ENCODE measurements around the gene PDZD8.
A peak's percentile ranks its signal among the peaks of the same experiment; 100 is the strongest.
"Not testable (repeated sequence)": the region's sequence is repeated elsewhere in the genome, so short reads cannot be mapped to it uniquely, and the experiment has no call there.

PDZD8 gene

DNA sequence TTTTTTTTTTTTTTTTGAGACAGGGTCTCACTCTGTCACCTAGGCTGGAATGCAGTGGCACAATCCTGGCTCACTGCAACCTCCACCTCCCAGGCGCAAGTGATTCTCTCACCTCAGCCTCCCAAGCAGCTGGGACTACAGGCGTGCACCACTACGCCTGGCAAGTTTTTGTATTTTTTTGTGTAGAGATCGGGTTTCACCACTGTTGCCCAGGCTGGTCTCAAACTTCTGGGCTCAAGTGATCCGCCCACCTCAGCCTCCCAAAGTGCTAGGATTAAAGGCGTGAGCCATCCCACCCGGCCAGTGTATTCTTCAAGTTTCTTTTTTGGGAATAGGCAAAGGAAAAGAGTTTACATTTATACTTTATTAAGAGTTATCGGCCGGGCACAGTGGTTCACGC is 84.4 kb downstream of the PDZD8 start:
- not testable (repeated sequence) for DNase-seq

DNA sequence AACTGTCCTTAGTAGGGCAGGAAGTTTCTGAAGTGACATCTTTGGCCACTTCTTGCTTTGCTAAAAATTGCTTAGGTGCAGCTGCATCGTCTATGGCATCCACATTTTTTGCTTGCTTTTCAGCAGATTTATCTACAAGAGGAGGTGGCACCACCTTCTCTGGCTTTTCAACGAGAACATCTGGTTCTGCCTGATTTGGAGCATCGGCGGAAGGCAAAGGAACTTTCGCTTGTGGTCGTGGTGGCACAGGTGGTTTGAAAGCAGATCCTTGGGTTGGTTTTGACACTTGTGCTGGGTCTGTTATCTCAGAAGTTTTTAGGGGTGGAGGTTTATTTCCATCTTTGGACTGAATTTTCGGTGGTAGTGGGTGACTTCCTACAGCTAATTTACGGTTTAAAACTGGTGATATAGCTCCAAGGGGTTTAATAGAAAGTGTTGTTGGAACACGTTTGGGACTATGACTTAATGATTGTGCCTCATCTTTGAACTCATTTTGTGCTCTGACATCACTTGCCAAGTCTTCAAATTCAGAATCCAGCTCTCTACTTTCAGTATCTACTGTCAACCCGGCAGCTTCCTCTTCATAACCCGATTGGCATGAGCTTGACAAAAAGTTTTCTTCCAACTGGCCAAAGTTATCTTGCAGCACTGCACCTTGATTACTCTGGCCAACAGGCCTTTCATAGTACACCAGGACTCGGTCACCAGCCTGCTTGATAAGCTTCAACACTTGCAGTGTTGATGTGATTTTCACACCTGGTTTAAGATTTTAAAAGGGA is 90.3 kb downstream of the PDZD8 start:
- DNase-seq = no peak

DNA sequence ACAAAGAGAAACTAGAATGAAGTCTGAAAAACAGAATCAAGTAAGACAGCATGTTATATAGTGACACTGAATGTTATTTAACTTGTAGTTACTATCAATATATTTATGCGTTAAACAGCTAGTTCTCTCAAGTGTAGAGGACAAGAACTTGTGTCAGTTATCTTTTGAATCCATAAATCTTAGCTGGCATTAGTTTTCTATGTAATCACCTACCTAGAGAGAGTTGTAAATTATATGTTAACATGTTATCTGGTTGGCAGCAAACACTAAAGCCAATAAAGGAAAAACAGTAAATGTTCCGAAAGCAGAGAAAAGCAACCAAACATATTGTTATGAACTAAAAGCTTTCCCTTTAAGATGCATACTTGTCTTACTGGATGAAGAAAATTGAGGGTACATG is 97.6 kb downstream of the PDZD8 start:
- no peak for DNase-seq

DNA sequence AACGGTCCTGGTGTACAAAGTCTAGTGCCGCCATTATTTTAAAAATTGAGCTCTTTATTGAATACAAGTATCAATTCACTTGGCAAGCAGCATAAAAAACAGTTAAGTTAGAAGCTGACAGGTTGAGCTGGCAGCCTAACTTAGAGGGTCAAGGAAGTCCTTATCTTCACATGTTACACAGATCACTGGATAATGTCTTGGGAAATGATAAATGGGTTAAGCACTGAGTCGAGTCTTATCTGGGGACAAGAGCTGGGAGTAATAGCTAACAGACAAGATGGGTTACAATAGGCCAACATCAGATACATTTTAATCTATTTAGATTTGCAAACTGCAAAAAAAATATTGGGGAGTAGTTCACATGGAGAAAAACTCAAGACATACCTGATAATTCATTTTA is 100.1 kb downstream of the PDZD8 start:
- DNase-seq = no peak

DNA sequence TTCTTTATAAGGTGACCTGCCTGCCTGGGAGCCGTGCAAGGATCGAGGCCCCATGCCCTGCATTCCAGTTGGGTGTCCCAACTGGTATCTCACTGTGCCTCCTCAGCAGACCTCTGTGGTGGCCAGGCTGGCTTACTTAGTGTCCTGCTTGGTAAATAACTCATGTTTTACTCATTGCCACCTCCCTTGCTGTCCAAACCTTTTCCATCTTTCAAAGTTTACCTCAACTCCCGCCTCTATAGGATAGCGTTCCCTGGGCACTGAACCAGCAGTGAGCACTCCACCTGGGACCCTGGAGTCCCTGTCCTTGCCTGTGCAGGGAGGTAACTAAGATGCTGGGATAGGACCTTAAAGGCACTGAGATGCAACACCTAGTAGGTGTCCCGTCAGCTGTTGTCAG is 100.7 kb downstream of the PDZD8 start:
- no peak for DNase-seq

DNA sequence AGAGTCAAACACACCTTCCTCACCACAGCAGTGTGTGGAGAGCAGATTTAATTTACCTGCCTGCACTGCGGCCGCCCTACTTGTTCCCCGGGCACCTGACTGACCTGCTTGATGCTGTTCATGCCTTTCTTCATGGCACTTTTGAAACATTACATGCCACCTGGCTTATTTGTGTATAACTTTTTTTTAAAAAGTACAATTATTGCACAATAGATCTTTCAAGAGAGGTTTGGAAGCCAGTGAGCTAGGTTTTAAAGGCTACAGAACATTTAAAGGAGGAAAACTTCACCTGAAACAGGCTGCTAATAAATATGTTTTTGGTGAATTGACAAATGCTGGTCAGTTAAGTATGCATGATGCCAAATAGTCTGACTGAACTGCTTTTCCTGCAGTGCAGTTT is 101.3 kb downstream of the PDZD8 start:
- no peak for DNase-seq

DNA sequence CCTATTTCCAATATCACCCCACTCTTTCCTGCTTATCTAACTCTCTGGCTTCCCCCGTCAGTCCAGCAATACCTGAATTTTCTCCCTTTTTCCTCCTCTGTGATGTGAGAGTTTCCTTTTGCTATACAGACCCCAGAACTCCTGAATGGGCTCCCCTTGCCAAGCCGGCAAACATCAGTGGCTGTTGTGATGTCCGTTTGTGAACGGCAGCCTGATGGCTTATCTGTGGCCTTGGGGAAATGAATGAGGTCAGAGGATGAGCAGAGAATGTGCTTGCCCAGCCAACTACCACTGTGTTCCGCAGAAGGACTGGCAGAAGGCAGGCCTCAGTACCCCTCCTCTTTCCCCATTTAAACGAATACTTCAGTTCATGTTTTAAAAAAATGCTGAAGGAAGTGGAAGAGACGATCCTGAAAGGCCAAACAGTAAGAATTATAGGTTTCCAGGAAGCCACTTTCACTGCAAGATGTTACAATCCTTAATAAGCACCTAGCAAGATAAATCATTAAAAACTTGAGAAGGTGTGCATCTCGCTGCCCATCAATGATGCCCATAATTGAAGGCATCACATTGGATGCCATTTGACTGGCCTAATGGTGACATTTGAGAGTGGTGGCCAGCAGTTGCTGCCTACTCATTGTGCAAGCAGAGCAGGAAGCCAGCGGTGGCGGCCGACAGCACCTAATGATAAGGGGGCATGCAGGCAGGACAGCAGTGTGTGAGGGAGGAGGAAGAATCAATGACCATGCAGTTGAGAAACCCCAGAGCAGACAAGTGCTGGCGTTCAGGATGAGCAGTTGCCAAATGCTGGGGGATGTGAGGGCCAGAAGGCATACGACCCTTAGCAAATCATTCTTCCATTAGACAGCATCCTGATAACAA is 102.8 kb downstream of the PDZD8 start:
- no peak for DNase-seq

DNA sequence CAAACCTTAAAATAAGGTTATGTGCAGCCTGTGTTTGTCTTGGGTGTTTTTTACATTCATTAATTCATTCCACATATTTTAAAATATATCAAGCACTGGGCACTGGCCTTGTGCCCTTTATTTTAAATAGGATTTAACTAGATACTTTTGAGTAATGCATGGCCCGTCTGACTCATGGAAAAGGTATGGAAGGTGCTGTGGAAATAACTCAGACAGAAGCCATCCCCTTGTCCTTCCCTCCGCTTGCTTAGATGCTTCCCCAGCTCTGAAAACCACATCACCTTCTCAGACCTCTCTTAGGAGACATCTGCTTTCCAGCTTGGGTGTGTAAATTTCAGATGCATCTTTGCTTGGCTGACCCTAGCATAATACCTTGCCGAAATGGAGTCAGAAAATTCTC is 103.8 kb downstream of the PDZD8 start:
- DNase-seq = peak; percentile 13

DNA sequence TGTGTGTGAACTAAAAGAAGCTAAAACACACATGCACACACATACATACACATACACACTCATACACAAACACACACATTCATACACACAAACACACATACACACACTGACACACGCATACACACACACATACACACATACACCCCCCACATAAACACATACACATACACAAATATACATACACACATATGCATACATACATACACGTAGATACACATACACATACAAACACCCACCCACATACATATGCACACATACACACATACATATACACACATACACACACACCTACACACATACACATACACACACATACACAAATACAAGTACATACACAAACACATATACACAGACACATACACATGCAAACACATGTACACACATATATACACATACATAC is 106.3 kb downstream of the PDZD8 start:
- DNase-seq = no peak

DNA sequence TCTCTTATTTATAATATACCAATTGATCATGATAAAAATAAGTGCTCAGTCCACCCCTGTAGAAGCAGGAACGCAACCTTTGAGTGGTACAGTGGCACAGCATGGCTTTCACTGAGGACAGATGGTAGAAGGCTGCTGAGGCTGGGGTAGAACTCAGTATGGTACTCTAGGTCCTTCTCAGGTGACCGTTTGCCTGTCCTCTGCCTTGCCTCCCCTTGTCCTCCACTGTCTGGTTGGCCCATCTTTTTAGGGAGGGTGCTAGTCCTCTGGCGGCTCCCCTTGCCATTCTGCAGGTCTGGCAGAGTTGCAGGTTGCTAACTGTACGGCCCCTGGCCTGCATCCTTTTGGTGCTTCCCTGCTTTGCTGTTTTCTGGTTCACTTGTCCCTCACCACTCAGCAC is 107.0 kb downstream of the PDZD8 start:
- DNase-seq = no peak

DNA sequence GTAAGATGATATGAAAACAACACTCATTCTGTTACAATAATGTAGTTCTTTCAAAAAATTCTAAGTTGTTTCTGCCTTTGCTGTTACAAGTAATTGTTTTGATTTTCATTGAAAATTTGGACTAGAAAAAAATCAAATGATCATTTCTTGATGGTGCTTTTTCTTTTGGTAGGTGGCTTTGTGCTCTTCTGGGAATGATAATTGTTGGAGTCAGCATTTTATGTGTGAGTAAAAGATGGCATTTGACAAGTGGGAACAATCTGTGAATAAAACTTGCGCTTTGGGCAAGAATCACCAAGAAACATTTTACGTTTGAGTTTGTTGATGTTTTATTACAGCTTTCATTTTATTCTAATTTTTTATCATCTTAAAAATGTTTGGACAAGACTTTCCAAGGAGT is 108.4 kb downstream of the PDZD8 start:
- DNase-seq = no peak

DNA sequence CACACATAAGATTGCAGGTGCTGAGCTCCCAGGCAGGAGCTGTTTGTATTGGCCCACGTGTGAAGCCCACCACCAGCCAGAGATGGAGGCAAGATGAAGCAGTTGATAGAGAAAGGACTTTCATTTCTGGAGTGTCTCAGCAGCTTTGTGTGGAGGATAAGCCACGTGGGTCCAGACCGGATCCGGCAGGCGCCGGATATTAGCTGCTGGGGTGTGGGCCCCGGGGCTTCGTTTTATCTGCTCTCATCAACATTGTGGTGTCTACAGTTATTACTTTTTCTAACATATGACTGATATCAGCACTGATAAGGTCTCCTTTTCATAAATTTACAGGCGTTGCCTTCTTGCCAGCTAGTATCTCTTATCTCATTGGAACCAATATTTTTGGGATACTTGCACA is 108.8 kb downstream of the PDZD8 start:
- no peak for DNase-seq

DNA sequence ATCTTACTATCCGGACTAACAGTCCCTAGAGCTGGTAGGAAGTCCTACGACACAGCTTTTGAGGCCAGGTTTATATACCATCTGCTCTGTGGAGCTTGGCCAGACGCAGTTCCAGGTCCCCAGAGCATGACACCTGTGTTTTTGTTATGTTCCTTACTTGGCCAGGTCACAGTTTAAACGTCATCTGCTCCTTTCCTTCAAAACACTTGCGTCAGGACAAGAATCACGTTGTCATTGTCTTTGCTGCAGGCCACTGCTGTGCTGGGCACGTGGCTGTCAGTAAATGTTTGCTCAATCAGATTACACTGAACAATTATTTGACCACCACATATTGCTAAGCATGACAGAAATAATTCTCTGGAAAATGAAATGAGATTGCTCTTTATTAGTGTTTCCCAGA is 110.5 kb downstream of the PDZD8 start:
- no peak for DNase-seq

DNA sequence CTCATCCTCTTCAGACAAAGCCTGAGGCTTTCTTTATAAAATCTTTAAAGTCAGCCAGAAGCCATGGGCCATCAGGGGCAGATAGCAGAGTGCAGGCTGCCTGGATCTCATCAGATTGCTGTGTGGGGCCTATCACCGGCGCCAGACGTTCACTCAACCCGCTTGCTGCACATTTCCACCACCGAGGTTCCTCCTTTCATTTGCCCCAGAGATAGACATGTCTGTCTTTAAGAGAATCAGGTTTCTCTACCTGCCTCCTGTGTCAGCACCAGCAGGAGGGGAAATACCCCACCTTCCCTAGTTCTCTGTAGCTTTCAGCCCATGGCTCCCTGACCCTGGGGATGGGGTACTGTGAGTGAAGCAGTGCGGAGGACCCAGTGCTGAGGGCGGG is 112.3 kb downstream of the PDZD8 start:
- no peak for DNase-seq

DNA sequence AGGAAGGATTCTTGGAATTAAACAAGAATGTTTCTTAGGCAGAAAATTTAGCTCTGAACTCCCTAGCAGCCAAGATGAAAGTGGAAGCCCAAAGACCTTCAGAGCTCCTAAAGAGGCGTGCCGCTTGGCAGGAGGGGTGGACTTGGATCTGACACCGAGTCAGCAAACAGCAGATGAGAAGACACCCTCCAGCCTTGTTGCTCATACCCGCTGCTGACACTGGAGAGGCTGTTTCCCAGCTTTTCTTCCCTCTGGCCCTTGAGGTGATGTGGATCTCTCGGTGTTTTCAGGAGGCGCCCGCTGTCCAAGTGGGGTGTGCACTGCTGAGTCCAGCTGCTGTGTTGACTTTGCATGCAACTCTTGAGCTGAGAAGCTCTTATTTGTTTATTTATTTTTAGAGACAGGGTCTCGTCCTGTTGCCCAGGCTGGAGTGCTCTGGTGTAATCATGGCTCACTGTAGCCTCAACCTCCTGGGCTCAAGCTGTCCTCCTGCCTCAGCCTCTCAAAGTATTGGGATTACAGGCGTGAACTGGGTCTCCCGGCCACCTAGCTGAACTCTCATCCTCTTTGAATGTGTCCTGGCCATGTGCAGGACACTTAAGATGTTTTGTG is 112.8 kb downstream of the PDZD8 start:
- DNase-seq = no peak

DNA sequence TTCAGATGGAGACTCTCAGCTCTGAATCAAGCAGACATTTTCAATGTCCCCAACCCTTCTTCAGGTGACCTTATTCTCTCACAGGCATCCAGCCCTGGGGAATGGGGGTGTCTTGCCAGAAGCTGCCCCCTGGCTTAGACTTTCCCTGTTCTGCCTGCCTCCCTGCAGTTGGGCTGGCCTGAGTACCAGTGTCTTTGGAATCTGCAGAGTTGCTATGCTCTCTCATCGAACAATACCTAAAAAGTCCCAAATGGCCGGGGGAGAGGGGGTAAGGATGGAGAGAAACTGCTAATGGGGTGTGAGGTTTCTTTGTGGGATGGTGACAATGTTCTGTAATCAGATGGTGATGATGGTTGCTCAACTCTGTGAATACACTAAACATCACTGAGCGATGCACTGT is 113.7 kb downstream of the PDZD8 start:
- no peak for DNase-seq

DNA sequence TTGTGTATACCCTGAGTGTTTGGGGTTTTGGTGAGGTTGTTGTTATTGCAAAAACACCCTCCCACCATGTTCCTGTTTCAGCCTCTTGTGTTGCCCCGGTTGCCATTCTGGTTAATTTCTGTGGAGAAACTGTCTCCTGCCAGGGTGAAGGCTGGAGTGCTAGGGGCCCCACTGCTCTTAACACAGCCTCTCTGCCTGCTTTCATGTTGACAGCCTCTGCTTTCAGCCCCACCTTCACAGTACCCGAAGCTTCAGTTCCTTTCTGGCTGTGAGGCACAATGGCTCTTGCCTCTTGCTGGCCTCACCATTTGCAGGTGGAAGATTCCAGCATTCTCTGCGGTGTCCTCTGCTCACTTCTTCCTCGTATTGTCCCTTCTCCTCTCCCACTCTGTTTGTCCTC is 115.2 kb downstream of the PDZD8 start:
- no peak for DNase-seq

DNA sequence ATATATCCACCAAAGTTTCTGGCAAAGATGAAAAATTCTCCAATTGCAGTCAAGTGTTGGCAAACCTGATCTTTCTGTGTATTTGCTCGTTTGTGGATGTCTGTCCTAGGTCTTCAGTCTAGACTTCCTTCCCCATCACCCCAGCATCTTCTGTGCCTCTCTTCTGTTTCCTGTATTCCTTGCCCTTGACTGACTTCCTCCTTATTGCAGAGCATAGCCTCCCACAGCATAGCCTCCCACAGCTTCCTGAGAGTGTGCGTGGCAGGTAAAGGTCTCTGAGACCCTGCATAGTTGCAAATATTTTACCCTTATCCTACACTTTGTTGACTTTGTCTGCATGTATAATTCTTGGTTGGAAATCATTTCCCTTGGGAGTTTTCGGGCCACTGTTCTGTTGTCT is 116.0 kb downstream of the PDZD8 start:
- no peak for DNase-seq

DNA sequence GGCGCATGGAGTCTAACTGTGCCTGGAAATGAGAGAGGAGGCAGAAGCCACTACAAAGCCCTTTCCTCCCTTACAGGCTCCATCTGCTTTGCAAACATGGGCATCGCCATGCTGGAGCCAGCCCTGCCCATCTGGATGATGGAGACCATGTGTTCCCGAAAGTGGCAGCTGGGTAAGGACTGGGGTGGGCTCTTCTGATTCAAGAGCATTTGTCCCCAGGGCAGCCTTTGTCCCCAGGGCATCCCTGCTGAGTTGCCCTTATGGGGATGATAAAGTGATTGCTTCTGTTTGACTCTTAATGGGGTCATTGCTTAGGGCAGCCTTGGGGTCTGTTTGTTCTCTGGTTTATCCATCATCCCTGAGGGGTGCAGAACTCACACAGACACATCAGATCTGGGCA is 117.5 kb downstream of the PDZD8 start:
- no peak for DNase-seq

DNA sequence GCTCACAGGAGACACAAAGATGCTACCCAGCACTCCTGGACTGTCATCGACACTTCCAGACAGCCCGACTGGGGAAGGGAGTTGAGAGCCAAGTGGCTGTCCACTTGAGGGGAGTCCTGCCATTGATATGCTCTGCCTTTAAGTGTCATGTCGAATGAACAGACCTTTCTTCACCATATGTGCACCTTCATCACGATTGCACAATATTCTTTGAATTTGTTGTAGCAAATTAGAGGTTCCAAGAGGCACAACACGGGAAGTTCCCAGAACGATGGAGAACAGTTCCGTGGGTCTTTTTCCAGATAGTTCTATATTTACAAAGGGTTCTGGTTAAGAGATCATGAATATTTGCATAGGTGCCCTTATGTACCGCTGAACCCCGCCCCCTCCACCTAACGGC is 118.3 kb downstream of the PDZD8 start:
- no peak for DNase-seq

DNA sequence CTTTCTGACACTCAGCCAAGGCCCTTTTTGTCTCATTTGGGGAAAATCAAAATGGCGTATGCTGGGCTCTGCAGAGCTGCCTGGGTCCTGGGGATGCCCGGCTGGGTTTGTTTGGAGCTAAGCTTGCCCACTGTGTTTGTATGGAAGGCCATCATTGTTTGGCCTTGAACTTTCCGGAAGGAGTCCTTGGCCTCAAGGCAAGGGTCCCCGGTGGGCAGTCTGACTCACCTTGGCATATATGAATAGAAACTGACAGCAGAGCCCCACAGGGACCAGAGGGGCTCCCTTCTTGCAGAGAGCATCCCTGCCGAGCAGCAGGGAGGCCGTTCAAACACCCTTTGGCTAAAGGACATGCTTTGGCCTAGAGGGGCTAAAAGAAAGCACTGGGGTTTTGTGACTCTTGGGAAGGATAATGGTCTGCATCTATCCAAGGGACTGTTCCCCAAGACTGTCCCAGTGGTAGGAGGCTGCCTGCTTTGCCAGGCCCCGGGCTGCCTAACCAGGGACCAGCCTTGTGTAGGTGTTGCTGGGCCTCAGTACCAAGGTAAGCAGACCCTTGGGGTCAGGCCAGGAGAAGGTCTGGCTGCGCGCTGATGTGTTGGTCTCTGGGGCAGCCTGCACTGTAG is 119.3 kb downstream of the PDZD8 start:
- DNase-seq = no peak

DNA sequence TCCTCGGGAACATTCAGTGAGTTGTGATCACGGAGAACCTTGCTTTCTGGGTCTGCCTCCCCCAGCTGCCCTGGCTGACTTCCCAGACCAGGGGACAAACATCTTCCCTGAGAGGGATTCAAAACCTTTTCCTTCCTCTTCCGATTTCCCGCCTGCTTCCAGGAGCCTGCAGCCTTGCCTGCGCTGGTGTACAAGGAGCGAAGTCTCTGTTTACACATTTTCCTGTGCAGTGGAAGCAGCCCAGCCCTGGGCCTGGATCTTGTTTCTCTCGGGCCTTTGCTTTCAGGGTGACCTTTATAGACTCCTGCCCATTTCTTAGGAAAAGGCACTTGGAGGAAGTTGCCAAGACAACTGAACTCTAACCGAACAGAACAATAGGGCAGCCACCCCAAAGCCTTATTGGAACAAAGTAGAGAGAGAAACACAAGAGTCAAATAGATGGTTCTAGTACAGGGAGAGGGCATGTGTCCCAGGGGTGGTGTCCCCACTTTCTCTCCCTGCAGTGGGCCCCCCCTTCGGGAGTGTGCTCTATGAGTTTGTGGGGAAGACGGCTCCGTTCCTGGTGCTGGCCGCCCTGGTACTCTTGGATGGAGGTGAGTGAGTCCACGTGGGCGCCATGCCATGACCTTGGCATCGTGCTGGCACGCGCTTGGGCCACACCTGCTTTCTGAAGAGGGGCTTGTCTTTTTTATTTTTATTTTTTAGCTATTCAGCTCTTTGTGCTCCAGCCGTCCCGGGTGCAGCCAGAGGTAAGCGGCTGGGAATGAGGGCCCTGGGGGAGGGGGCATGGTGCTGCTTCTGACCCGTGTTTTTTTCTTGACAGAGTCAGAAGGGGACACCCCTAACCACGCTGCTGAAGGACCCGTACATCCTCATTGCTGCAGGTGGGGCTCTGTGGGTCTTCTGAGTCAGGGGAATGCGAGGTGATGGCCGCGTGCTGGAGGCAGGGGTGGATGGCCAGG is 120.2 kb downstream of the PDZD8 start:
- DNase-seq = no peak

Data from fibroblast of skin of back (primary cell).